ENCODE data around the gene LRRC72.

LRRC72 gene

GRCh38 chr7:16526742-16527540 is at the start of gene LRRC72:
Gene LRRC72, plus strand, starts transcription at chr7:16526825. Its CDS starts 128 bp downstream, at chr7:16526953.
- no peaks in the 10 kb centered on the region for H3K36me3 ChIP-seq
- no peak within 1 kb of the TSS for H3K4me2 ChIP-seq
- H3K4me3 ChIP-seq, result no peak within 1 kb of the TSS
- no peaks in the 10 kb centered on the region for H3K9me3 ChIP-seq
- H3K27me3 ChIP-seq, result no peaks in the 10 kb centered on the region
- H3K4me1 ChIP-seq, result no peaks in the 10 kb centered on the region
- TF ChIP-seq Cebpa-rat (IDR thresholded peaks at IDR 0.05), result no peak
- no peak within 1 kb of the TSS for H3K27ac ChIP-seq
- H3K9ac ChIP-seq, result no peak within 1 kb of the TSS
- no peaks in the 10 kb centered on the region for H4K20me1 ChIP-seq

GRCh38 chr7:16479161-16479560 is 47.5 kb upstream of the LRRC72 start:
- H3K4me3 ChIP-seq, result no peak overlapping the region
- H3K36me3 ChIP-seq, result no peaks in the 10 kb centered on the region
- no peak for TF ChIP-seq Cebpa-rat (IDR thresholded peaks at IDR 0.05)

GRCh38 chr7:16479591-16479990 is 47.0 kb upstream of the LRRC72 start:
- no peaks in the 10 kb centered on the region for H3K9me3 ChIP-seq
- no peak for TF ChIP-seq Cebpa-rat (IDR thresholded peaks at IDR 0.05)
- H3K27ac ChIP-seq, result no peak overlapping the region
- H3K36me3 ChIP-seq, result no peaks in the 10 kb centered on the region
- no peak overlapping the region for H3K4me3 ChIP-seq
- no peaks in the 10 kb centered on the region for H3K27me3 ChIP-seq
- H3K9ac ChIP-seq, result no peak overlapping the region
- H3K4me2 ChIP-seq, result no peak overlapping the region
- no peaks in the 10 kb centered on the region for H4K20me1 ChIP-seq
- H3K4me1 ChIP-seq, result no peaks in the 10 kb centered on the region

More at GRCh38 chr7:16479161-16479560, 47.5 kb upstream of the LRRC72 start:
- no peaks in the 10 kb centered on the region for H3K27me3 ChIP-seq
- no peak overlapping the region for H3K9ac ChIP-seq
- H3K4me2 ChIP-seq, result no peak overlapping the region
- H4K20me1 ChIP-seq, result no peaks in the 10 kb centered on the region
- H3K4me1 ChIP-seq, result no peaks in the 10 kb centered on the region
- H3K9me3 ChIP-seq, result no peaks in the 10 kb centered on the region
- no peak overlapping the region for H3K27ac ChIP-seq

GRCh38 chr7:16484453-16485158 is 42.0 kb upstream of the LRRC72 start:
- no peak overlapping the region for H3K27ac ChIP-seq
- no peaks in the 10 kb centered on the region for H4K20me1 ChIP-seq

GRCh38 chr7:16491148-16491547 is 35.5 kb upstream of the LRRC72 start:
- H3K4me2 ChIP-seq, result no peak overlapping the region
- no peak for TF ChIP-seq Cebpa-rat (IDR thresholded peaks at IDR 0.05)
- no peaks in the 10 kb centered on the region for H3K27me3 ChIP-seq
- H3K27ac ChIP-seq, result no peak overlapping the region
- H3K36me3 ChIP-seq, result no peaks in the 10 kb centered on the region
- no peaks in the 10 kb centered on the region for H3K4me1 ChIP-seq
- no peaks in the 10 kb centered on the region for H3K9me3 ChIP-seq
- no peaks in the 10 kb centered on the region for H4K20me1 ChIP-seq
- no peak overlapping the region for H3K4me3 ChIP-seq
- H3K9ac ChIP-seq, result no peak overlapping the region

More at GRCh38 chr7:16484453-16485158, 42.0 kb upstream of the LRRC72 start:
- Histone ChIP-seq H3K4me2 (no peak overlapping the region), H3K9me3 (no peaks in the 10 kb centered on the region), H3K9ac (no peak overlapping the region), H3K4me3 (no peak overlapping the region), H3K4me1 (no peaks in the 10 kb centered on the region), H3K36me3 (no peaks in the 10 kb centered on the region), H3K27me3 (no peaks in the 10 kb centered on the region)
- TF ChIP-seq Cebpa-rat (IDR thresholded peaks at IDR 0.05), result no peak

- no peak overlapping the region for H3K27ac ChIP-seq
- H3K9ac ChIP-seq, result no peak overlapping the region
- no peaks in the 10 kb centered on the region for H3K27me3 ChIP-seq
- H3K9me3 ChIP-seq, result no peaks in the 10 kb centered on the region
- no peaks in the 10 kb centered on the region for H3K36me3 ChIP-seq
- H4K20me1 ChIP-seq, result no peaks in the 10 kb centered on the region
- no peak overlapping the region for H3K4me2 ChIP-seq
- H3K4me3 ChIP-seq, result no peak overlapping the region
- no peak for TF ChIP-seq Cebpa-rat (IDR thresholded peaks at IDR 0.05)
- H3K4me1 ChIP-seq, result no peaks in the 10 kb centered on the region
Observed at GRCh38 chr7:16492513-16493062, 34.0 kb upstream of the LRRC72 start.

GRCh38 chr7:16493266-16493665 is 33.4 kb upstream of the LRRC72 start:
- Histone ChIP-seq H3K27me3 (no peaks in the 10 kb centered on the region), H3K4me1 (no peaks in the 10 kb centered on the region), H3K36me3 (no peaks in the 10 kb centered on the region), H3K27ac (no peak overlapping the region), H3K4me3 (no peak overlapping the region), H4K20me1 (no peaks in the 10 kb centered on the region), H3K9ac (no peak overlapping the region), H3K9me3 (no peaks in the 10 kb centered on the region), H3K4me2 (no peak overlapping the region)
- TF ChIP-seq Cebpa-rat (IDR thresholded peaks at IDR 0.05), result no peak

GRCh38 chr7:16494551-16494950 is 32.1 kb upstream of the LRRC72 start:
- no peak overlapping the region for H3K4me2 ChIP-seq
- H4K20me1 ChIP-seq, result no peaks in the 10 kb centered on the region
- no peaks in the 10 kb centered on the region for H3K36me3 ChIP-seq
- H3K27ac ChIP-seq, result no peak overlapping the region
- H3K9ac ChIP-seq, result no peak overlapping the region
- H3K9me3 ChIP-seq, result no peaks in the 10 kb centered on the region
- H3K27me3 ChIP-seq, result no peaks in the 10 kb centered on the region
- TF ChIP-seq Cebpa-rat (IDR thresholded peaks at IDR 0.05), result no peak
- H3K4me3 ChIP-seq, result no peak overlapping the region
- H3K4me1 ChIP-seq, result no peaks in the 10 kb centered on the region

- TF ChIP-seq Cebpa-rat (IDR thresholded peaks at IDR 0.05), result no peak
Observed at GRCh38 chr7:16494955-16495719, 31.5 kb upstream of the LRRC72 start.

More at GRCh38 chr7:16494955-16495719, 31.5 kb upstream of the LRRC72 start:
- H4K20me1 ChIP-seq, result no peaks in the 10 kb centered on the region
- no peaks in the 10 kb centered on the region for H3K4me1 ChIP-seq
- no peaks in the 10 kb centered on the region for H3K9me3 ChIP-seq
- H3K27ac ChIP-seq, result no peak overlapping the region
- no peak overlapping the region for H3K4me2 ChIP-seq
- H3K27me3 ChIP-seq, result no peaks in the 10 kb centered on the region
- H3K9ac ChIP-seq, result no peak overlapping the region
- H3K4me3 ChIP-seq, result no peak overlapping the region
- H3K36me3 ChIP-seq, result no peaks in the 10 kb centered on the region
